ENCODE data around the gene PYY.
"Not testable (repeated sequence)": the region's sequence is repeated elsewhere in the genome, so short reads cannot be mapped to it uniquely, and the experiment has no call there.

Gene PYY

GRCh38 chr17:43976963-43977837 lies 23.5 kb upstream of the PYY start:
- DNase-seq = no peak

- no peak for DNase-seq
Measured at GRCh38 chr17:43975898-43976297, 22.2 kb upstream of the PYY start.

- DNase-seq = no peak
Measured at GRCh38 chr17:43974382-43975266, 20.9 kb upstream of the PYY start.

- DNase-seq = not testable (repeated sequence)
Measured at GRCh38 chr17:43972444-43973212, 18.9 kb upstream of the PYY start.

- not testable (repeated sequence) for DNase-seq
Measured at GRCh38 chr17:43971436-43971835, 17.7 kb upstream of the PYY start.

GRCh38 chr17:43970366-43970765 lies 16.6 kb upstream of the PYY start:
- DNase-seq = no peak

GRCh38 chr17:43967251-43967875 lies 13.6 kb upstream of the PYY start:
- DNase-seq = no peak

- DNase-seq = no peak
Measured at GRCh38 chr17:43966276-43966675, 12.5 kb upstream of the PYY start.

- DNase-seq = no peak
Measured at GRCh38 chr17:43962479-43962878, 8.7 kb upstream of the PYY start.

GRCh38 chr17:43961954-43962353 lies 8.2 kb upstream of the PYY start:
- no peak for DNase-seq

- DNase-seq = not testable (repeated sequence)
Measured at GRCh38 chr17:43961292-43961691, 7.6 kb upstream of the PYY start.

GRCh38 chr17:43958748-43959352 lies 5.1 kb upstream of the PYY start:
- DNase-seq = no peak

GRCh38 chr17:43956222-43956621 lies 2.5 kb upstream of the PYY start:
- DNase-seq = no peak

GRCh38 chr17:43952724-43953666 lies 745 bp downstream of the PYY start:
- DNase-seq = no peak

- no peak for DNase-seq
Measured at GRCh38 chr17:43952351-43952723, 1.4 kb downstream of the PYY start.

GRCh38 chr17:43951750-43952149 lies 2.0 kb downstream of the PYY start:
- DNase-seq = no peak

- DNase-seq = no peak
Measured at GRCh38 chr17:43950554-43950953, 3.2 kb downstream of the PYY start.

- DNase-seq = no peak
Measured at GRCh38 chr17:43949781-43950180, 4.0 kb downstream of the PYY start.

GRCh38 chr17:43946781-43947180 lies 7.0 kb downstream of the PYY start:
- no peak for DNase-seq

- DNase-seq = no peak
Measured at GRCh38 chr17:43945074-43945829, 8.5 kb downstream of the PYY start.

Measured in NCI-H2107 (cell line).